ENCODE measurements around the gene OR4A47.
"Not testable (repeated sequence)": the region's sequence is repeated elsewhere in the genome, so short reads cannot be mapped to it uniquely, and the experiment has no call there.

OR4A47 gene

GRCh38 chr11:48488493-48488892 lies at the start of gene OR4A47:
OR4A47 (plus strand) TSS chr11:48488793; CDS start chr11:48488793, 0 bp downstream.
- DNase-seq (ENCODE audit: low read depth in 2 of 2): not testable (repeated sequence)

- not testable (repeated sequence) for DNase-seq (ENCODE audit: low read depth in 2 of 2)
Measured at GRCh38 chr11:48455909-48456308, 32.7 kb upstream of the OR4A47 start.

GRCh38 chr11:48473966-48474365 lies 14.6 kb upstream of the OR4A47 start:
- not testable (repeated sequence) for DNase-seq (ENCODE audit: low read depth in 2 of 2)

- not testable (repeated sequence) for DNase-seq (ENCODE audit: low read depth in 2 of 2)
Measured at GRCh38 chr11:48474703-48475102, 13.9 kb upstream of the OR4A47 start.

- not testable (repeated sequence) for DNase-seq (ENCODE audit: low read depth in 2 of 2)
Measured at GRCh38 chr11:48506169-48506568, 17.6 kb downstream of the OR4A47 start.

- no peak for DNase-seq (ENCODE audit: low read depth in 2 of 2)
Measured at GRCh38 chr11:48538991-48539390, 50.4 kb downstream of the OR4A47 start.
